Coronary artery (tissue), 2 donors: Measurements from ENCODE around the gene OR9A4.

Experiments
- DNase-seq: peaks from one replicate; pipeline ENCODE4 v3.0.0-alpha.2; 2017; ENCODE audit warnings: low spot score
- H3K27ac ChIP-seq, 2 donors: fragments of 200-600 bp; sonication (generic); one replicate each; pipeline ENCODE4 v1.5.1; 2016 to 2019
- H3K4me3 ChIP-seq: fragments of 200-600 bp; sonication (generic); 2 replicates; pipeline ENCODE4 v1.5.1; 2016; ENCODE audit warnings: mild to moderate bottlenecking, moderate library complexity
- CTCF ChIP-seq: fragments of 200-600 bp; sonication (generic); IDR thresholded peaks from one replicate; pipeline ENCODE4 v1.5.1; 2019; ENCODE audit warnings: antibody characterized with exemption

Gene OR9A4

GRCh38 chr7:141944811-141945210 is 28.6 kb downstream of the OR9A4 start:
- H3K4me3 ChIP-seq = no peak overlapping the region
- TF ChIP-seq CTCF = no peak
- no peak for DNase-seq
- no peak overlapping the region for H3K27ac ChIP-seq

GRCh38 chr7:141945356-141945755 is 29.2 kb downstream of the OR9A4 start:
- no peak overlapping the region for H3K4me3 ChIP-seq
- DNase-seq = no peak
- TF ChIP-seq CTCF = no peak
- no peak overlapping the region for H3K27ac ChIP-seq

- no peak within 1 kb of the TSS for H3K4me3 ChIP-seq
- no peak for DNase-seq
- H3K27ac ChIP-seq = no peak within 1 kb of the TSS
- TF ChIP-seq CTCF = no peak
These were observed 30.6 kb downstream of the OR9A4 start, which contains the start of gene CLEC5A for GRCh38 chr7:141946796-141947195. CLEC5A (minus strand) TSS chr7:141946974; CDS start chr7:141946292, 682 bp downstream.

- TF ChIP-seq CTCF = no peak
- no peak for DNase-seq
- H3K4me3 ChIP-seq = no peak overlapping the region
- no peak overlapping the region for H3K27ac ChIP-seq
These were observed 32.8 kb downstream of the OR9A4 start for GRCh38 chr7:141949021-141949420.

- Histone ChIP-seq H3K27ac (no peak overlapping the region), H3K4me3 (no peak overlapping the region)
- DNase-seq = no peak
- no peak for TF ChIP-seq CTCF
These were observed 33.3 kb downstream of the OR9A4 start for GRCh38 chr7:141949451-141949850.

GRCh38 chr7:141949911-141950310 is 33.7 kb downstream of the OR9A4 start:
- Histone ChIP-seq H3K4me3 (no peak overlapping the region), H3K27ac (no peak overlapping the region)
- no peak for TF ChIP-seq CTCF
- no peak for DNase-seq

- TF ChIP-seq CTCF = no peak
- no peak overlapping the region for H3K4me3 ChIP-seq
- no peak overlapping the region for H3K27ac ChIP-seq
- no peak for DNase-seq
These were observed 34.6 kb downstream of the OR9A4 start for GRCh38 chr7:141950806-141951205.
